WERI-Rb-1 (cell line): ENCODE results near the gene ST7L.
A peak's percentile ranks its signal among the peaks of the same experiment; 100 is the strongest.

Experiments
- DNase-seq: peaks from one replicate; pipeline ENCODE4 v3.0.0-alpha.2; 2020
- H3K27ac ChIP-seq: fragments of 250-450 bp; sonication (Bioruptor Pico); 2 replicates; pipeline ENCODE4 v1.5.1; 2020; ENCODE audit warnings: mild to moderate bottlenecking, moderate library complexity
- H3K27me3 ChIP-seq: fragments of 250-450 bp; sonication (Bioruptor Pico); 2 replicates; pipeline ENCODE4 v1.5.1; 2021; ENCODE audit warnings: mild to moderate bottlenecking, low read depth, moderate library complexity; ENCODE audit not compliant: insufficient read depth, severe bottlenecking
- H3K36me3 ChIP-seq: fragments of 250-450 bp; sonication (Bioruptor Pico); 2 replicates; pipeline ENCODE4 v1.5.1; 2020; ENCODE audit warnings: mild to moderate bottlenecking, moderate library complexity
- H3K4me3 ChIP-seq: 2 replicates; pipeline ENCODE4 v1.5.1; 2011; ENCODE audit warnings: low read depth, mild to moderate bottlenecking, control low read depth, low read length
- H3K9me3 ChIP-seq: fragments of 250-450 bp; sonication (Bioruptor Pico); 2 replicates; pipeline ENCODE4 v1.5.1; 2021; ENCODE audit warnings: mild to moderate bottlenecking, moderate library complexity; ENCODE audit not compliant: severe bottlenecking
- CTCF ChIP-seq: IDR thresholded peaks from 2 replicates; pipeline ENCODE4 v1.5.1; 2011; ENCODE audit warnings: low read depth, mild to moderate bottlenecking, control low read depth, inconsistent platforms, low read length

ST7L gene

GRCh38 chr1:112504001-112504660 is 114.8 kb downstream of the ST7L start:
- no peak overlapping the region for H3K27ac ChIP-seq
- H3K4me3 ChIP-seq, result no peak overlapping the region
- H3K27me3 ChIP-seq, result no peaks in the 10 kb centered on the region

GRCh38 chr1:112502826-112503225 is 116.1 kb downstream of the ST7L start:
- DNase-seq, result peak; percentile 86
- no peak for TF ChIP-seq CTCF
- peak overlapping the region; percentile 74 for H3K4me3 ChIP-seq
- no peaks in the 10 kb centered on the region for H3K36me3 ChIP-seq
- no peaks in the 10 kb centered on the region for H3K27me3 ChIP-seq
- H3K9me3 ChIP-seq, result no peaks in the 10 kb centered on the region
- peak overlapping the region; percentile 88 for H3K27ac ChIP-seq

More at GRCh38 chr1:112504001-112504660, 114.8 kb downstream of the ST7L start:
- no peak for DNase-seq
- no peaks in the 10 kb centered on the region for H3K36me3 ChIP-seq
- TF ChIP-seq CTCF, result no peak
- no peaks in the 10 kb centered on the region for H3K9me3 ChIP-seq

GRCh38 chr1:112501810-112502641 is 116.9 kb downstream of the ST7L start:
- Histone ChIP-seq H3K27ac (peak overlapping the region; percentile 88), H3K36me3 (no peaks in the 10 kb centered on the region), H3K27me3 (no peaks in the 10 kb centered on the region), H3K4me3 (peak overlapping the region; percentile 74), H3K9me3 (no peaks in the 10 kb centered on the region)
- TF ChIP-seq CTCF, result peak; percentile 89
- DNase-seq, result peak; percentile 90

GRCh38 chr1:112496290-112496689 is 122.7 kb downstream of the ST7L start:
- no peak for TF ChIP-seq CTCF
- Histone ChIP-seq H3K27me3 (no peaks in the 10 kb centered on the region), H3K9me3 (no peaks in the 10 kb centered on the region), H3K36me3 (no peaks in the 10 kb centered on the region), H3K27ac (no peak overlapping the region), H3K4me3 (no peak overlapping the region)
- no peak for DNase-seq

GRCh38 chr1:112493351-112493750 is 125.6 kb downstream of the ST7L start:
- TF ChIP-seq CTCF, result no peak

More at GRCh38 chr1:112493351-112493750, 125.6 kb downstream of the ST7L start:
- H3K27ac ChIP-seq, result no peak overlapping the region
- H3K36me3 ChIP-seq, result no peaks in the 10 kb centered on the region
- H3K9me3 ChIP-seq, result no peaks in the 10 kb centered on the region
- DNase-seq, result no peak
- H3K4me3 ChIP-seq, result no peak overlapping the region
- H3K27me3 ChIP-seq, result no peaks in the 10 kb centered on the region
